Nephron progenitor cell (in vitro differentiated cells): ENCODE data around the gene LIN28B.
A peak's percentile ranks its signal among the peaks of the same experiment; 100 is the strongest.

Experiments
- DNase-seq: peaks from one replicate; pipeline ENCODE4 v3.0.0; 2021
- H3K27ac Mint-ChIP-seq: 2 replicates; pipeline ENCODE4 v1.8.0; 2021; ENCODE audit warnings: mild to moderate bottlenecking, moderate library complexity, mixed read lengths
- H3K27me3 Mint-ChIP-seq: 2 replicates; pipeline ENCODE4 v1.8.0; 2021; ENCODE audit warnings: mild to moderate bottlenecking, low read depth, mixed read lengths; ENCODE audit not compliant: poor library complexity
- H3K36me3 Mint-ChIP-seq: 2 replicates; pipeline ENCODE4 v1.8.0; 2021; ENCODE audit warnings: low read depth, mixed read lengths
- H3K4me1 Mint-ChIP-seq: 2 replicates; pipeline ENCODE4 v1.8.0; 2021; ENCODE audit warnings: mixed read lengths
- H3K4me3 Mint-ChIP-seq: 2 replicates; pipeline ENCODE4 v1.8.0; 2021; ENCODE audit warnings: mild to moderate bottlenecking, moderate library complexity, mixed read lengths
- H3K9me3 Mint-ChIP-seq: 2 replicates; pipeline ENCODE4 v1.8.0; 2021; ENCODE audit warnings: mild to moderate bottlenecking, moderate library complexity, mixed read lengths
- CTCF ChIP-seq: fragments of 200-600 bp; sonication (generic); IDR thresholded peaks from 2 replicates; pipeline ENCODE4 v1.5.0; 2021; ENCODE audit warnings: antibody characterized with exemption

LIN28B gene

GRCh38 chr6:104956731-104957294 is at the start of gene LIN28B:
Gene LIN28B, plus strand, starts transcription at chr6:104957107. Its CDS starts 144 bp downstream, at chr6:104957251.
- no peak for DNase-seq
- H3K27ac Mint-ChIP-seq: peak within 1 kb of the TSS; percentile 100
- no peak for TF ChIP-seq CTCF
- peaks cover 46% of the 10 kb centered on the region for H3K4me1 Mint-ChIP-seq
- no peaks in the 10 kb centered on the region for H3K9me3 Mint-ChIP-seq
- H3K36me3 Mint-ChIP-seq: peaks cover 5% of the 10 kb centered on the region
- H3K4me3 Mint-ChIP-seq: peak within 1 kb of the TSS; percentile 99
- H3K27me3 Mint-ChIP-seq: no peaks in the 10 kb centered on the region

GRCh38 chr6:104908031-104908887 is 48.6 kb upstream of the LIN28B start:
- Mint-ChIP-seq H3K4me3 (no peak overlapping the region), H3K27ac (no peak overlapping the region), H3K27me3 (peaks cover 3% of the 10 kb centered on the region), H3K4me1 (no peaks in the 10 kb centered on the region), H3K36me3 (no peaks in the 10 kb centered on the region), H3K9me3 (peaks cover 12% of the 10 kb centered on the region)
- TF ChIP-seq CTCF: no peak
- DNase-seq: no peak

GRCh38 chr6:104908888-104909525 is 47.9 kb upstream of the LIN28B start:
- no peak for DNase-seq
- Mint-ChIP-seq H3K4me3 (no peak overlapping the region), H3K4me1 (no peaks in the 10 kb centered on the region), H3K27me3 (peaks cover 3% of the 10 kb centered on the region), H3K36me3 (no peaks in the 10 kb centered on the region), H3K9me3 (peaks cover 6% of the 10 kb centered on the region), H3K27ac (no peak overlapping the region)
- TF ChIP-seq CTCF: no peak

GRCh38 chr6:104921896-104922295 is 35.0 kb upstream of the LIN28B start:
- H3K36me3 Mint-ChIP-seq: no peaks in the 10 kb centered on the region
- no peak overlapping the region for H3K4me3 Mint-ChIP-seq

GRCh38 chr6:104928141-104928540 is 28.8 kb upstream of the LIN28B start:
- H3K36me3 Mint-ChIP-seq: no peaks in the 10 kb centered on the region
- no peaks in the 10 kb centered on the region for H3K27me3 Mint-ChIP-seq
- H3K4me1 Mint-ChIP-seq: peaks cover 13% of the 10 kb centered on the region
- no peak for TF ChIP-seq CTCF
- peak overlapping the region; percentile 66 for H3K27ac Mint-ChIP-seq
- H3K9me3 Mint-ChIP-seq: peaks cover 6% of the 10 kb centered on the region
- H3K4me3 Mint-ChIP-seq: no peak overlapping the region
- DNase-seq: no peak

More at GRCh38 chr6:104921896-104922295, 35.0 kb upstream of the LIN28B start:
- Mint-ChIP-seq H3K9me3 (no peaks in the 10 kb centered on the region), H3K4me1 (no peaks in the 10 kb centered on the region), H3K27ac (no peak overlapping the region), H3K27me3 (peaks cover 5% of the 10 kb centered on the region)
- no peak for TF ChIP-seq CTCF
- DNase-seq: no peak
